Mesenchymal stem cell (in vitro differentiated cells and primary cell): ENCODE data around the gene SLC22A14.

Source experiments
- DNase-seq: peaks from one replicate; pipeline ENCODE4 v3.0.0-alpha.2; 2013
- H2AFZ ChIP-seq: one replicate; pipeline ENCODE4 v1.6.1; 2013; ENCODE audit warnings: low read depth, mild to moderate bottlenecking, control low read depth, inconsistent platforms, low read length, moderate library complexity
- H2AK5ac ChIP-seq: 2 replicates; pipeline ENCODE4 v1.6.1; 2013; ENCODE audit warnings: low read length, moderate library complexity, mild to moderate bottlenecking, inconsistent platforms; ENCODE audit not compliant: severe bottlenecking
- H2BK120ac ChIP-seq: one replicate; pipeline ENCODE4 v1.6.1; 2013; ENCODE audit warnings: low read depth, mild to moderate bottlenecking, inconsistent platforms, low read length, moderate library complexity
- H2BK12ac ChIP-seq, 2 experiments: one replicate each; pipeline ENCODE4 v1.6.1; 2013; ENCODE audit warnings: inconsistent platforms in 2 of 2, low read length in 2 of 2, mild to moderate bottlenecking in 2 of 2, moderate library complexity in 2 of 2, control low read depth in 1 of 2
- H2BK15ac ChIP-seq: one replicate; pipeline ENCODE4 v1.6.1; 2013; ENCODE audit warnings: mild to moderate bottlenecking, low read depth, inconsistent platforms; ENCODE audit not compliant: poor library complexity, severe bottlenecking
- H2BK5ac ChIP-seq: 2 replicates; pipeline ENCODE4 v1.6.1; 2013; ENCODE audit warnings: low read depth, mild to moderate bottlenecking, low read length, control low read depth, inconsistent platforms; ENCODE audit not compliant: poor library complexity, severe bottlenecking
- H3K14ac ChIP-seq, 2 experiments: one replicate each; pipeline ENCODE4 v1.6.1; 2013; ENCODE audit warnings: inconsistent platforms in 2 of 2, low read length in 2 of 2, control low read depth in 1 of 2, mild to moderate bottlenecking in 1 of 2, moderate library complexity in 1 of 2
- H3K18ac ChIP-seq, 2 experiments: one replicate each; pipeline ENCODE4 v1.6.1; 2013; ENCODE audit warnings: inconsistent platforms in 2 of 2, low read length in 2 of 2, control low read depth in 1 of 2, low read depth in 1 of 2, mild to moderate bottlenecking in 1 of 2
- H3K23ac ChIP-seq, 2 experiments: one replicate each; pipeline ENCODE4 v1.6.1; 2013; ENCODE audit warnings: inconsistent platforms in 2 of 2, low read length in 2 of 2, mild to moderate bottlenecking in 2 of 2, moderate library complexity in 2 of 2, control low read depth in 1 of 2
- H3K27ac ChIP-seq: 2 replicates; pipeline ENCODE4 v1.5.1; 2013; ENCODE audit warnings: mild to moderate bottlenecking, moderate library complexity, low read length, control low read depth, inconsistent platforms; ENCODE audit not compliant: poor library complexity, severe bottlenecking
- H3K27me3 ChIP-seq, 2 experiments: 2 replicates each; pipeline versions ENCODE4 v1.6.1 to v1.7.0; 2013; ENCODE audit warnings: low read length in 2 of 2, mild to moderate bottlenecking in 2 of 2, moderate library complexity in 2 of 2, control low read depth in 1 of 2, inconsistent platforms in 1 of 2; ENCODE audit not compliant: control insufficient read depth in 1 of 2, insufficient read depth in 1 of 2
- H3K36me3 ChIP-seq, 2 experiments: 2 replicates each; pipeline versions ENCODE4 v1.6.1 to v1.7.0; 2013; ENCODE audit warnings: low read length in 2 of 2, control low read depth in 1 of 2, inconsistent platforms in 1 of 2, low read depth in 1 of 2, mild to moderate bottlenecking in 1 of 2; ENCODE audit not compliant: insufficient read depth in 2 of 2, control insufficient read depth in 1 of 2
- H3K4ac ChIP-seq, 2 experiments: one replicate each; pipeline ENCODE4 v1.6.1; 2013; ENCODE audit warnings: inconsistent platforms in 2 of 2, low read length in 2 of 2, mild to moderate bottlenecking in 2 of 2, moderate library complexity in 2 of 2, control low read depth in 1 of 2, low read depth in 1 of 2
- H3K4me1 ChIP-seq: 2 replicates; pipeline ENCODE4 v1.6.1; 2013; ENCODE audit warnings: low read depth, low read length, control low read depth; ENCODE audit not compliant: control insufficient read depth, insufficient read depth
- H3K4me2 ChIP-seq: 2 replicates; pipeline ENCODE4 v1.6.1; 2013; ENCODE audit warnings: low read length, mild to moderate bottlenecking, inconsistent platforms; ENCODE audit not compliant: poor library complexity, severe bottlenecking
- H3K4me3 ChIP-seq, 2 experiments: 2 replicates each; pipeline versions ENCODE4 v1.5.1 to v1.7.0; 2013; ENCODE audit warnings: low read length in 2 of 2, mild to moderate bottlenecking in 2 of 2, control low read depth in 1 of 2, low read depth in 1 of 2; ENCODE audit not compliant: insufficient read depth in 1 of 2
- H3K79me1 ChIP-seq: replicated peaks from 2 replicates; pipeline ENCODE4 v1.6.1; 2013; ENCODE audit warnings: mild to moderate bottlenecking, control low read depth, low read length, inconsistent platforms; ENCODE audit not compliant: poor library complexity, severe bottlenecking
- H3K9ac ChIP-seq: 2 replicates; pipeline ENCODE4 v1.7.0; 2013; ENCODE audit warnings: mild to moderate bottlenecking, low read length, moderate library complexity
- H3K9me3 ChIP-seq: 2 replicates; pipeline ENCODE4 v1.7.0; 2013; ENCODE audit warnings: mild to moderate bottlenecking, low read length; ENCODE audit not compliant: control insufficient read depth
- H4K8ac ChIP-seq: one replicate; pipeline ENCODE4 v1.6.1; 2013; ENCODE audit warnings: inconsistent platforms, mild to moderate bottlenecking, low read length, moderate library complexity
- H4K91ac ChIP-seq: one replicate; pipeline ENCODE4 v1.6.1; 2013; ENCODE audit warnings: mild to moderate bottlenecking, low read length, inconsistent platforms
- WGBS: methylation state at CpG from one replicate; pipeline ENCODE4 v1.1.7; 2013; ENCODE audit warnings: mixed read lengths; 5-methylcytosine and 5-hydroxymethylcytosine counted together

Gene SLC22A14

GRCh38 chr3:38345879-38346586, 63.9 kb downstream of the SLC22A14 start:
- Histone ChIP-seq H3K79me1 (peaks cover 3% of the 10 kb centered on the region), H2BK120ac (no peak overlapping the region), H3K36me3 (peaks cover 0 to 7% of the 10 kb centered on the region in 2 experiments), H4K91ac (peak overlapping the region; percentile 86), H2AFZ (peak overlapping the region; percentile 65), H3K27me3 (no peaks in the 10 kb centered on the region), H3K23ac (no peak overlapping the region), H3K4me2 (peak overlapping the region; percentile 67), H3K9me3 (peaks cover 3% of the 10 kb centered on the region), H2AK5ac (no peak overlapping the region), H3K4me1 (peaks cover 3% of the 10 kb centered on the region), H3K18ac (peak overlapping the region in 1 of 2 experiments; percentile 16), H3K4me3 (peak overlapping the region; percentile 86 to 91), H3K4ac (peak overlapping the region in 1 of 2 experiments; percentile 91), H3K27ac (no peak overlapping the region), H3K9ac (peak overlapping the region; percentile 85), H2BK5ac (no peak overlapping the region), H2BK15ac (peak overlapping the region; percentile 83), H3K14ac (no peak overlapping the region), H4K8ac (peak overlapping the region; percentile 99), H2BK12ac (no peak overlapping the region)
- no peak for DNase-seq
- 50% methylated on average over 8 of the region's 10 CpGs for WGBS

- Histone ChIP-seq H3K4ac (peak within 1 kb of the TSS; percentile 54 to 91), H3K4me2 (peak within 1 kb of the TSS; percentile 84), H3K23ac (no peak within 1 kb of the TSS), H3K27me3 (no peaks in the 10 kb centered on the region), H3K9ac (peak within 1 kb of the TSS; percentile 85), H3K9me3 (peaks cover 3% of the 10 kb centered on the region), H3K4me1 (peaks cover 3% of the 10 kb centered on the region), H2BK15ac (peak within 1 kb of the TSS; percentile 83), H3K14ac (peak within 1 kb of the TSS; percentile 1 to 93), H3K4me3 (peak within 1 kb of the TSS; percentile 86 to 91), H2BK120ac (no peak within 1 kb of the TSS), H3K36me3 (peaks cover 0 to 7% of the 10 kb centered on the region in 2 experiments), H3K79me1 (peaks cover 4% of the 10 kb centered on the region), H2BK12ac (peak within 1 kb of the TSS in 1 of 2 experiments; percentile 61), H3K27ac (no peak within 1 kb of the TSS), H4K8ac (peak within 1 kb of the TSS; percentile 99), H2AFZ (peak within 1 kb of the TSS; percentile 94), H4K91ac (peak within 1 kb of the TSS; percentile 86), H3K18ac (peak within 1 kb of the TSS; percentile 56 to 91), H2AK5ac (no peak within 1 kb of the TSS), H2BK5ac (no peak within 1 kb of the TSS)
- 2% methylated on average over 83 of the region's 85 CpGs for WGBS
- DNase-seq: peak; percentile 84
These were observed 64.7 kb downstream of the SLC22A14 start, which contains the start of gene XYLB for GRCh38 chr3:38346587-38347410. XYLB (plus strand) TSS chr3:38346785; CDS start chr3:38346869, 84 bp downstream.

- Histone ChIP-seq H3K27ac (no peak overlapping the region), H3K4ac (peak overlapping the region in 1 of 2 experiments; percentile 15), H4K8ac (no peak overlapping the region), H2BK15ac (no peak overlapping the region), H3K4me1 (peaks cover 3% of the 10 kb centered on the region), H3K14ac (no peak overlapping the region), H3K4me2 (peak overlapping the region; percentile 84), H3K9me3 (peaks cover 3% of the 10 kb centered on the region), H3K27me3 (no peaks in the 10 kb centered on the region), H4K91ac (no peak overlapping the region), H3K36me3 (peaks cover 0 to 13% of the 10 kb centered on the region in 2 experiments), H2AFZ (peak overlapping the region; percentile 94), H2BK120ac (no peak overlapping the region), H3K9ac (peak overlapping the region; percentile 85), H3K4me3 (peak overlapping the region in 1 of 2 experiments; percentile 86), H3K23ac (no peak overlapping the region), H2BK12ac (peak overlapping the region in 1 of 2 experiments; percentile 29), H2BK5ac (no peak overlapping the region), H2AK5ac (no peak overlapping the region), H3K18ac (no peak overlapping the region), H3K79me1 (peaks cover 6% of the 10 kb centered on the region)
- 90% methylated on average over 19 of the region's 19 CpGs for WGBS
- no peak for DNase-seq
These were observed 65.5 kb downstream of the SLC22A14 start for GRCh38 chr3:38347421-38348200.
